ENCODE measurements around the gene MED27. TPM values are rescaled to one million over a fixed set of nuclear protein-coding genes. Genes with fewer than 3 reads are reported as not detected.

The MED27 gene
- total RNA-seq, 4 donors from 2014 or later = 10.9 to 23.1 (median 13.5) TPM

DNA sequence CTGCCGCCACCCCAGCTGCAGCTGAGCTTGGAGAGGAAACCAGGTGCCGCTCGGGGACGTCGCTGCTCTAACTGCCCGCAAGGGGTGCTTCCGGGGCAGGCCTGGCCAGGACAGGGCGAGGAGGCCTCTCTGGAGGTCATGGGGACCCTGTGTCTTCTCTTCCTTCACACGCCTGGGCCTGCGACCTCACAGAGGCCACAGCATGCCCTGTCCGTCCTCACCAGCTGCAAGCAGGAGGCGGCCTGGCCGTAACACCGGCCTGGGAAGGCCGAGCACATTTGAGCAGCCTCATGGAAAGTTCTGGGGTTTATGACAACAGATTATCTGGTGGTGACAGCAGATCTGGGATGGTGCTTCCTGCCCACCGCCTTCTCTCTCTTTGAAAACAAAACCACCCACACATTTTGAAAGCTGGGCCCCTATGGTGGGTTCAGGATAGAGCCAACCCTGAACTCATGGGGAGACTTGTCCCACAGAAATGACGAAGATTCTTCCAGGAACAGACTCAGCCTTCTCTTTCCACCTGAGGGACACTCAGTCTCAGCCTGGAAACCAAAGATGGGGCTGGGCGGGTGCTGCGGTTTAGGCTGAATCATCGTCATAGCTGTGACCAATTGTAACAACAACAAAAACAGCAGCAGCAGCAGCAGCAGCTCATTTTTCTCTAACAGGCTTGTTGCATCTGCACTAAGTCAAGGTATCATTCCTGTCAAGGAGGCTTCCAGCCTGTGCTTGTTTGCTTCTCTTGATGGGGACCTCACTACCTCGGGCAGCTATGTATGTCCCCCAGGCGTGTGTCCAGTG lies 240.2 kb downstream of the MED27 start:
- ATAC-seq (ENCODE audit: low FRiP score) = no peak
- DNase-seq (ENCODE audit: low spot score) = no peak
- TF ChIP-seq CTCF (IDR thresholded peaks at IDR 0.05) = no peak

DNA sequence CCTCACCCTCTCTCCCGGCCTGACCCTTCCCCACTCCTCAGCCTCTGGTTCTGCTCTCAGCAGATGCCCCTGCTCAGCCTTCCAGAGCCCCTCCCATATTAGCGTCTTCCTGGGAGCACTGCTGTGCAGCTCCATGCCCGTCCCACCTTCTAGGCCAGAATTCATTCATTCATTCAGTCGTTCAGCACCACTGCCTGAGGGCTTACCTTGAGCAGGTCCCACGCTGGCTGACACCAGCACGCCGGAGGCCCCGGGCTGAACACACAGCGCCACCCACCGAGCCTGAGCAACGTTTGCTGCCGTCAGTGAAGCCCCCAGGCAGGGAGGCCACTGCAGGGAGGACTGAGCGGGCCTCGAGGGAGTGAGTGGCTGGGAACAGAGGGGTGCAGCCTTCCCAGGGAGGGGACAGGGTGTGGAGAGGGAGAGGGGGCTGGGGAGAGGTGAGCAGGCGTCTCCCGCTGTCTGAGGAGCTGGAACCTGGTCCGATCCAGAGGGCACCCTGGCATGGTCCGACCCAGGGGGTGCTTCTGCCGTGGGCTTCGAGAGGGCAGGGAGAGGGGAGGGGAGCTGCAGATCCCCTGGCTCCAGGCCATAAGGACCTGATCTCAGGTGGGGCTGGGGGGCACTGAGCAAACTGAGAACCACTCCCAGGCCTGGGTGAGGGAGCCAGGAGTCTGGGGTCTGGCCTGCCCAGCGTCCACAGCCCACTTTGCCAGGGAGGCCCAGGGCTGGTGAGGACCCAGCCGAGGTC lies 241.0 kb downstream of the MED27 start:
- DNase-seq (ENCODE audit: low spot score) (no peak), ATAC-seq (ENCODE audit: low FRiP score) (no peak)
- no peak for TF ChIP-seq CTCF (IDR thresholded peaks at IDR 0.05)

- no peak for TF ChIP-seq CTCF (IDR thresholded peaks at IDR 0.05)
- DNase-seq (ENCODE audit: low spot score) (no peak), ATAC-seq (ENCODE audit: low FRiP score) (no peak)
Observed at GRCh38 chr9:131837836-131838235, 241.8 kb downstream of the MED27 start.

DNA sequence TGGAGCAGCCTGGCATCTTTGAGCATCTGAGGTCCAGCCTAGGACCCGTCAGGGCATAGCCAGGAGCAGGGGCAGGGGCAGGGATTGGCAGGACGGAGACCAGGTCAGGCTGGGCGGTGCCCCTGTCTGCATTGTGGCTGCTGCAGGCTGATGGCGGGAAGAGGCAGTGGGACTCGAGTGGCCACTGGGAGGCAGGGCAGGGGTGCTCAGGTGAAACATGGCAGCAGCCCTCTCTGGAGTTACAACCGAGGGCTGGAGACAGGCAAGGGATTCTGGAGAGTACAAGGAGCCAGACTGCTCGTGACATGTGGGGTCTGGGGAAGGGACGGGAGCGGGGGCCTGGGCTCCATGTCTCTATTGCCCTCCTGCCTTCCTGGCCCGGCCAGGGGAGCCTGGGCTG lies 242.4 kb downstream of the MED27 start:
- ATAC-seq (ENCODE audit: low FRiP score) (no peak), DNase-seq (ENCODE audit: low spot score) (no peak)
- TF ChIP-seq CTCF (IDR thresholded peaks at IDR 0.05) = no peak

- TF ChIP-seq CTCF (IDR thresholded peaks at IDR 0.05) = no peak
- DNase-seq (ENCODE audit: low spot score) = no peak
- no peak for ATAC-seq (ENCODE audit: low FRiP score)
Observed at GRCh38 chr9:131836607-131837315, 242.9 kb downstream of the MED27 start.

DNA sequence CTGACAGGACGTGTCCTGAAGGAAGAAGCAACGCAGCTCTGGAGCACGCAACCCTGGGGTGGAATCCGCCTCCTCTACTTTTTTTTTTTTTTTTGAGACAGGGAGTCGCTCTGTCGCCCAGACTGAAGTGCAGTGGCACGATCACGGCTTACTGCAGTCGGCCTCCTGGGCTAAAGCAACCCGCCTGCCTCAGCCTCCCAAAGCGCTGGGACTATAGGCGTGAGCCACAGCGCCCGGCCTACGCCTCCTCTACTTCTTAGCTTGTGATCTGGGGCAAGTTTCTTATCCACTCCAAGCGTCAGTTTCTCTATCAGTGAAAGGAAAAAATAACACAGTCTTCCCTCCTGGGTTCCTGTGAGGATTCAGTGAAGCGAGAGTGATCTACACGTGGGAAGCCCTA lies 243.6 kb downstream of the MED27 start:
- no peak for DNase-seq (ENCODE audit: low spot score)
- ATAC-seq (ENCODE audit: low FRiP score) = no peak
- no peak for TF ChIP-seq CTCF (IDR thresholded peaks at IDR 0.05)

Measured in omental fat pad (tissue), 4 donors.